ENCODE data around the gene KAZALD1.

- TF ChIP-seq POLR2A (IDR thresholded peaks at IDR 0.05; ENCODE audit: low read depth) (no peak), EP300 (IDR thresholded peaks at IDR 0.05) (no peak), POLR2AphosphoS5 (IDR thresholded peaks at IDR 0.05) (no peak)
- TF ChIP-seq, protein P1, sequence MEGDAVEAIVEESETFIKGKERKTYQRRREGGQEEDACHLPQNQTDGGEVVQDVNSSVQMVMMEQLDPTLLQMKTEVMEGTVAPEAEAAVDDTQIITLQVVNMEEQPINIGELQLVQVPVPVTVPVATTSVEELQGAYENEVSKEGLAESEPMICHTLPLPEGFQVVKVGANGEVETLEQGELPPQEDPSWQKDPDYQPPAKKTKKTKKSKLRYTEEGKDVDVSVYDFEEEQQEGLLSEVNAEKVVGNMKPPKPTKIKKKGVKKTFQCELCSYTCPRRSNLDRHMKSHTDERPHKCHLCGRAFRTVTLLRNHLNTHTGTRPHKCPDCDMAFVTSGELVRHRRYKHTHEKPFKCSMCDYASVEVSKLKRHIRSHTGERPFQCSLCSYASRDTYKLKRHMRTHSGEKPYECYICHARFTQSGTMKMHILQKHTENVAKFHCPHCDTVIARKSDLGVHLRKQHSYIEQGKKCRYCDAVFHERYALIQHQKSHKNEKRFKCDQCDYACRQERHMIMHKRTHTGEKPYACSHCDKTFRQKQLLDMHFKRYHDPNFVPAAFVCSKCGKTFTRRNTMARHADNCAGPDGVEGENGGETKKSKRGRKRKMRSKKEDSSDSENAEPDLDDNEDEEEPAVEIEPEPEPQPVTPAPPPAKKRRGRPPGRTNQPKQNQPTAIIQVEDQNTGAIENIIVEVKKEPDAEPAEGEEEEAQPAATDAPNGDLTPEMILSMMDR (IDR thresholded peaks at IDR 0.05) = no peak
These were observed 28.5 kb upstream of the KAZALD1 start for GRCh38 chr10:101033276-101033675.
